22Rv1 (cell line): ENCODE results near the gene CHKA.

Experiments used
- ZFX ChIP-seq: fragments of 450-650 bp; IDR thresholded peaks from 2 replicates; pipeline ENCODE4 v1.6.1; 2017; ENCODE audit warnings: antibody characterized with exemption, borderline replicate concordance
- TF ChIP-seq, protein P1 (sequence below): fragments of 450-650 bp; IDR thresholded peaks from 2 replicates; pipeline ENCODE4 v1.5.1; 2017; ENCODE audit warnings: mild to moderate bottlenecking

DNA sequence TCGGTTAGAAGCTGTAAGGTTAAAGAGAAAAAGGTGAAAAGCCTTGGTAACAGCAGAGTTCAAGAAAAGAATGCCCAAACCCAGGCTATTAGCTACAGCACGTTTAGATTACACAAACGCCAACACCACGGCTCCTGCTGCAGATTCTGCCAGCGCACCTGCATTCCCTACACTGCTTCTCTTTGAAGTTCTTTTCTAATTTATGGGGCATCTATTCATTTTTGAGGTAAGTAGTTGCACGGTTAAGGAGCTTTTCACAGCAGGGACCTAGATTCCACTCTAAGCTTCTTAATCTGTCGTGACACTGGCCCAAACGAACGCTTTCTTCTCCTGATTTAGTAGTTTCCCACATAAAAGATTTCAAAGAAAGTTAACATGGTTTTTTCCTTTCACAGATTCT is 38.0 kb upstream of the CHKA start:
- TF ChIP-seq, protein P1, sequence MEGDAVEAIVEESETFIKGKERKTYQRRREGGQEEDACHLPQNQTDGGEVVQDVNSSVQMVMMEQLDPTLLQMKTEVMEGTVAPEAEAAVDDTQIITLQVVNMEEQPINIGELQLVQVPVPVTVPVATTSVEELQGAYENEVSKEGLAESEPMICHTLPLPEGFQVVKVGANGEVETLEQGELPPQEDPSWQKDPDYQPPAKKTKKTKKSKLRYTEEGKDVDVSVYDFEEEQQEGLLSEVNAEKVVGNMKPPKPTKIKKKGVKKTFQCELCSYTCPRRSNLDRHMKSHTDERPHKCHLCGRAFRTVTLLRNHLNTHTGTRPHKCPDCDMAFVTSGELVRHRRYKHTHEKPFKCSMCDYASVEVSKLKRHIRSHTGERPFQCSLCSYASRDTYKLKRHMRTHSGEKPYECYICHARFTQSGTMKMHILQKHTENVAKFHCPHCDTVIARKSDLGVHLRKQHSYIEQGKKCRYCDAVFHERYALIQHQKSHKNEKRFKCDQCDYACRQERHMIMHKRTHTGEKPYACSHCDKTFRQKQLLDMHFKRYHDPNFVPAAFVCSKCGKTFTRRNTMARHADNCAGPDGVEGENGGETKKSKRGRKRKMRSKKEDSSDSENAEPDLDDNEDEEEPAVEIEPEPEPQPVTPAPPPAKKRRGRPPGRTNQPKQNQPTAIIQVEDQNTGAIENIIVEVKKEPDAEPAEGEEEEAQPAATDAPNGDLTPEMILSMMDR: no peak
- TF ChIP-seq ZFX: no peak
